Measurements from ENCODE around the gene DISC1.

Gene DISC1

GRCh38 chr1:231973830-231974229 is 347.2 kb downstream of the DISC1 start:
- no peak for TF ChIP-seq TAF1 (IDR thresholded peaks at IDR 0.05; ENCODE audit: low read depth)
- TF ChIP-seq CEBPB (IDR thresholded peaks at IDR 0.05), result no peak
- TF ChIP-seq REST (IDR thresholded peaks at IDR 0.05; ENCODE audit: low read depth), result no peak
- no peak for TF ChIP-seq YY1 (IDR thresholded peaks at IDR 0.05; ENCODE audit: low read depth)
- no peak for TF ChIP-seq NFIC (IDR thresholded peaks at IDR 0.05)
- TF ChIP-seq TEAD4 (IDR thresholded peaks at IDR 0.05), result no peak
- TF ChIP-seq FOXM1 (IDR thresholded peaks at IDR 0.05; ENCODE audit: borderline replicate concordance, low read depth), result no peak
- TF ChIP-seq USF1 (IDR thresholded peaks at IDR 0.05), result no peak
- no peak for TF ChIP-seq MAX (IDR thresholded peaks at IDR 0.05)
- TF ChIP-seq ZBTB7A (IDR thresholded peaks at IDR 0.05; ENCODE audit: low read depth), result no peak
- TF ChIP-seq CREB1 (IDR thresholded peaks at IDR 0.05; ENCODE audit: low read depth), result no peak
- no peak for TF ChIP-seq EP300 (IDR thresholded peaks at IDR 0.05; ENCODE audit: borderline replicate concordance)
- no peak for TF ChIP-seq RAD21 (IDR thresholded peaks at IDR 0.05; ENCODE audit: low read depth)
- no peak for TF ChIP-seq TCF12 (IDR thresholded peaks at IDR 0.05; ENCODE audit: low read depth)
- no peak for TF ChIP-seq EGR1 (IDR thresholded peaks at IDR 0.05)

GRCh38 chr1:231976231-231976630 is 349.6 kb downstream of the DISC1 start:
- TF ChIP-seq FOXM1 (IDR thresholded peaks at IDR 0.05; ENCODE audit: borderline replicate concordance, low read depth), result no peak
- no peak for TF ChIP-seq EGR1 (IDR thresholded peaks at IDR 0.05)
- TF ChIP-seq MAX (IDR thresholded peaks at IDR 0.05), result no peak
- TF ChIP-seq USF1 (IDR thresholded peaks at IDR 0.05), result no peak
- TF ChIP-seq NFIC (IDR thresholded peaks at IDR 0.05), result no peak
- no peak for TF ChIP-seq REST (IDR thresholded peaks at IDR 0.05; ENCODE audit: low read depth)
- TF ChIP-seq ZBTB7A (IDR thresholded peaks at IDR 0.05; ENCODE audit: low read depth), result no peak
- TF ChIP-seq RAD21 (IDR thresholded peaks at IDR 0.05; ENCODE audit: low read depth), result no peak
- TF ChIP-seq CREB1 (IDR thresholded peaks at IDR 0.05; ENCODE audit: low read depth), result no peak
- no peak for TF ChIP-seq TAF1 (IDR thresholded peaks at IDR 0.05; ENCODE audit: low read depth)
- no peak for TF ChIP-seq CEBPB (IDR thresholded peaks at IDR 0.05)
- TF ChIP-seq YY1 (IDR thresholded peaks at IDR 0.05; ENCODE audit: low read depth), result no peak
- TF ChIP-seq TEAD4 (IDR thresholded peaks at IDR 0.05), result no peak
- no peak for TF ChIP-seq TCF12 (IDR thresholded peaks at IDR 0.05; ENCODE audit: low read depth)
- TF ChIP-seq EP300 (IDR thresholded peaks at IDR 0.05; ENCODE audit: borderline replicate concordance), result no peak

GRCh38 chr1:231981675-231982074 is 355.1 kb downstream of the DISC1 start:
- no peak for TF ChIP-seq NFIC (IDR thresholded peaks at IDR 0.05)
- TF ChIP-seq ZBTB7A (IDR thresholded peaks at IDR 0.05; ENCODE audit: low read depth), result no peak
- no peak for TF ChIP-seq REST (IDR thresholded peaks at IDR 0.05; ENCODE audit: low read depth)
- TF ChIP-seq TAF1 (IDR thresholded peaks at IDR 0.05; ENCODE audit: low read depth), result no peak
- TF ChIP-seq EGR1 (IDR thresholded peaks at IDR 0.05), result no peak
- no peak for TF ChIP-seq CEBPB (IDR thresholded peaks at IDR 0.05)
- TF ChIP-seq USF1 (IDR thresholded peaks at IDR 0.05), result no peak
- no peak for TF ChIP-seq FOXM1 (IDR thresholded peaks at IDR 0.05; ENCODE audit: borderline replicate concordance, low read depth)
- no peak for TF ChIP-seq TCF12 (IDR thresholded peaks at IDR 0.05; ENCODE audit: low read depth)
- TF ChIP-seq EP300 (IDR thresholded peaks at IDR 0.05; ENCODE audit: borderline replicate concordance), result no peak
- TF ChIP-seq YY1 (IDR thresholded peaks at IDR 0.05; ENCODE audit: low read depth), result no peak
- no peak for TF ChIP-seq CREB1 (IDR thresholded peaks at IDR 0.05; ENCODE audit: low read depth)
- no peak for TF ChIP-seq MAX (IDR thresholded peaks at IDR 0.05)
- no peak for TF ChIP-seq TEAD4 (IDR thresholded peaks at IDR 0.05)
- no peak for TF ChIP-seq RAD21 (IDR thresholded peaks at IDR 0.05; ENCODE audit: low read depth)

Measured in Ishikawa (cell line).